ENCODE data around the gene ANKH.
"Not testable (repeated sequence)": the region's sequence is repeated elsewhere in the genome, so short reads cannot be mapped to it uniquely, and the experiment has no call there.

Gene ANKH

DNA sequence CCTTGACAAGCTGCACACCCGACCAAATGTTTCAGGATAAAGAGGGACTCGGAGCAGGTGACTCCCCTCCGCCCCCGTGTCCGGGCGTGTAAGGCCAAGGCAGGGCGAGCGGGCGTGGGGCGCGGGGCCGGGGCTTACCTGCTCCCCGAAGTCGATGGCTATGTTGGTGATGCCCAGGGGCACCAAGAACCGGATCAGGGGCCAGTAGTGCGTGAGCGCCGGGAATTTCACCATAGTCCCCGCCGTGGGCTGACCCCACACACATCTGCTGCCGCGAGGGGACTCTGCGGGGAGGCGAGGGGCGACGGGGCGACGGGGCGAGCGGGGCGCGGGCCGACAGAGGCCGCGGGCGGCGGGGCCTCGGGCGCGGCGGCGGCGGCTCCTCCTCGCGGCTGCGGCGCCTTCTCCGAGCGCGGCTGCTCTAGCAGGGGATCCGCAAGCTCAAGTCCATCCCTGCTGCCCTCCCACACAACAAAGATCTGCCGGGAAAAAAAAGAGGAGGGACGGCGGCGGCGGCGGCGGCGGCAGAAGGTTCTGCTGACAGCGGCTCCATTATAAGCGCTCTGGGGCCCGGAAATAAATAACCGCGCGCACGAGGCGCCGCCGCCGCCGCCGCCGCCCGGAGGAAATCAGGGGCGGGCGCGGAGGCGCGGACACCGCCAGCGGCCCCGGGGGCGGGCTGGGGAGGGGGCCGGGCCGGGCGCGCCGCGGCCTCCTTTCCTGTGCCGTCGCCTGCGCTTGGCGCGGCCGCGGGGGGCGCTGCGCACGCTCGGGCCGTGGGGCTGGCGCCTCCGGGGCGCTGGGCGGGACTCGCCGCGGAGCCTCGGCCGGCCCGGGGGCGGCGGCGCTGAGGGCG is at the start of gene ANKH:
ANKH (minus strand) TSS at position 565 of the 856 bp plus-strand sequence; CDS start at position 234, 331 bp downstream.
- peak; percentile 90 for DNase-seq (ENCODE audit: low spot score)

DNA sequence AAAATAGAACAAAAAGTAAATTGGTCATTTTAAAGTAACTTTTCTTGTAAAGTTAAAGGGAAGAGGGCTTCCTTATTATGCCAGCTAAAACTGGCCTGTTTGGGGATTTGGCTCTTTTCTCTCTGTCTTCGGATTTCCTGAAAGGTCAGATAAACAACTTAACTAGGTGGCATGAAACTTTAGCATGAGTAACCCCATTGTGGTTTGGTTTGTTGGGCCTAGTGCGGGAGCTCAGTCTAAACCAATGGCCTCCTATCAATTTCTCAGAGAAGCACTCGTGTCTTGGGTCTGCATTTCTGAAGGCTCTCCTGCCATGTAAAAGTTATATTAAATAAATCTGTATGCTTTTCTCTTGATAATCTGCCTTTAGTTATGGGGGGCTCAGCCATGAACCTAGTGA is 48.5 kb upstream of the ANKH start:
- DNase-seq (ENCODE audit: low spot score): no peak

DNA sequence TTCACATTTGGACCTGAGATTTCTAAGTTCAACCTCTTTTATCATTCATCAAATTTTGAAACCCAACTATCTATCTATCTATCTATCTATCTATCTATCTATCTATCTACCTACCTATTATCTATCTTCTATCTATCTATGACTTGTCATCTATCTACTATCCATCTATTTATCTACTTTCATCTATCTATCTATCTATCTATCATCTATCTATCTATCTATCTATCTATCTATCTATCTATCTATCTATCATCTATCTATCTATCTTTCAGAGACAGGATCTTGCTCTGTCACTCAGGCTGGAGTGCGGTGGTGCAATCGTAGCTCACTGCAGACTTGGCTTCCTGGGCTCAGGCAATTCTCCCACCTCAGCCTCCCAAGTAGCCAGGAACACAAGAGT is 47.5 kb upstream of the ANKH start:
- not testable (repeated sequence) for DNase-seq (ENCODE audit: low spot score)

DNA sequence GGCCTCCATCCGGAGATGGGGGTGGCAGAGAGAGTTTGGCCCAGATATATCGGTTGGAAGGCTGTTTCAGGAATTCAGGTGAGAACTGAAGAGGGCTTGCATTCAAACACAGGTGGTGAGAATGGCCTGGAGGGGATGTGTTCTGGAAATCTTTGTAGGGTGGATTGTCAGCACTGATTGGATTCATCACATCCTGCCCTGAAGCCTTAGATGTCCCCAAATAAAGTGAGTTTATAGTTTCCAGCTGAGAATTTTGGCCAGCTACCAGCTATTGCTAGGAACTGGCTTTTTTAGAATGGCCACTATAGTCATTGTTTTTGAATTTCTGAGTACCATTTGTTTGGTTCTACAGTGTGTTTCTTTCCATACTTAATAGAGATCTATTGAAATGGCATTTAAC is 46.1 kb upstream of the ANKH start:
- DNase-seq (ENCODE audit: low spot score): no peak

DNA sequence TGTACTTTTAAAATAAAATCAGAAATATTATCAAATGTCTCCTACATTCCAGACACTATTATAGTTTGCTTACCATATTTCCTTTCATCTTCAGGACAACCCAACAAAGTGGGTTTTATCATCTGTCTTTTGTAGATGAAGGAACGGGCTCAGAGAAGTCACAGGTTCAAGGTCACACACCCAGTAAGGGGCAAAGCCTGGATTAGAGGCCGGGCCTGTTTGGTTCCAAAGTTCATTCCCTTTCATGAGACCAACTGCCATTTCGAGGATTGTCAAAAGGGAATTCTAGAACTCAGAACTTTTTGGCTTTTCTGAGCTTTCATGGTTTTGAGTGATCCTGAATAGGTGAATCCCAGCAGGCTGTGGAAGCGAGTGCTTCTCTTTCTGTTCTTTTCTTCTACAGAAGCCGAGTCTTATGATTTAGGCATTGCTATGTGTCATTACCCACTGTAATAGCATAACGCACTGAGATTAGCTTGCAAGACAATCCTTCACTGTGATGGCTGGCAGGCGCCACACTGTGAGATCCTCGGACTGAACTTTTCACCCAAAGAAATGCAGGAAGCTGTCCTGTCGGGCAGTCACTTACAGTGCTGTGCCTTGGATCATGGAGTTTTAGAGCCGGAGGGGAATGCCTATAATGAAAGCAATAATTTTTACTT is 43.8 kb upstream of the ANKH start:
- DNase-seq (ENCODE audit: low spot score): no peak

DNA sequence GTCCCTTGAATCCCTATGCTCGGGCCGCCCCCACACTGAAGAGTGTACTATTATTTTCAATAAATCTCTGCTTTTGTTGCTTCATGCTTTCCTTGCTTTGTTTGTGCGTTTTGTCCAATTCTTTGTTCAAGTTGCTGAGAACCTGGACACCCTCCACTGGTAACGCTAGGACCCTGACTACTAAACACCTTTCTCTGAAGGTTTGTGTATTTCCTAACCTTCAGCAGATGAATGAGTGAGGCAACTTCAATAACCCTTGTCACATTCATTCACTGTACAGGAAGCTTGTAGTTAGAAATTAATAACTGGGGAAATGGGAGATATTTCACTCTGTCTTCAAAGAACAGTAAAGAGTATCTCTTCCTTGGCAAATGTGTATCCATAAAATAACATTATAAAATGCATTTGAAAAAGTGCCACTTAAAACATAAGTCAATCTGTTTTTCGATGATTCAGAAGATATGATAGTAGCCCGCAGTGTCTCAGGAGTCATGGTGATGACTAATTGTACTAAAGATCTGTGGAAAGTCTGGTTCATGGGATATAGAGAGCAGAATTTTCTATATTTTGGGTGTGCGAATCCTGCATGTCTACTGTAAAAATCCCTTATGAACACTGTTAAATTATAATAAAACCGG is 43.2 kb upstream of the ANKH start:
- DNase-seq (ENCODE audit: low spot score): no peak

DNA sequence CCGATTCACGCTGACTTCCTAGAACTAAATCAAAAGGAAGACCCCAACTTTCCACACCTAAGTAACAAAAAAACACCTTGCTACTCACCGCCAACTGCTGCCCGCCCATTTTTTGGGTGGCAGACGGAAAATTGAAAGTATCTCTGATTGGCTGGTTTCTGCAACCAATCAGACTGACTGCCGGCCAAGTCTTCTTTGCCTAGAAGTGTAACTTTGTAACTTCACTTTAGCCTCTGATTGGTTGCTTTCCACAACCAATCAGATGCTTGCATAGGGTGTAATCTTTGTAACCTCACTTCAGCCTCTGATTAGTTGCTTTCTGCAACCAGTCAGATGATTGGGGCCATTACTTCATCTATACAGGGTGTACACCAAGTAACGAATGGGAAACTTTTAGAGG is 42.6 kb upstream of the ANKH start:
- no peak for DNase-seq (ENCODE audit: low spot score)

DNA sequence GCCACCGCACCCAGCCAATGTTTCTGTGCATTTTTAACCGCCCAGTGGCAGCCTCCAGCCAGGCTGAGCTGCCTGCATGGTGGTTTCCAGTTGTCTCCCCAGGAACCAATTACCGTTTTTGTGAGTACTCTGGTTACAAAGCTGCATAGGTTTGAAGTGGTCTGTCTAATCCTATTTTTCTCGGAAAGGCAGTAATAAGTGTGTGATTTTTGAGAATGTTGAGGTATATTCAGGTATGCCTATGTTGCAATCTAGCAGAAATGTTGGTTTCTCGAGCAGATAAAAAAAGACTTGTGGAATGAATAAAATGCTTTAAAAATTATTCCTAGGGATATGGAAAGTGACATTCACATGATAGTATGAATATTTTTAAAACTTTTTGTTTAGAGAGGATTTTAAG is 41.5 kb upstream of the ANKH start:
- no peak for DNase-seq (ENCODE audit: low spot score)

DNA sequence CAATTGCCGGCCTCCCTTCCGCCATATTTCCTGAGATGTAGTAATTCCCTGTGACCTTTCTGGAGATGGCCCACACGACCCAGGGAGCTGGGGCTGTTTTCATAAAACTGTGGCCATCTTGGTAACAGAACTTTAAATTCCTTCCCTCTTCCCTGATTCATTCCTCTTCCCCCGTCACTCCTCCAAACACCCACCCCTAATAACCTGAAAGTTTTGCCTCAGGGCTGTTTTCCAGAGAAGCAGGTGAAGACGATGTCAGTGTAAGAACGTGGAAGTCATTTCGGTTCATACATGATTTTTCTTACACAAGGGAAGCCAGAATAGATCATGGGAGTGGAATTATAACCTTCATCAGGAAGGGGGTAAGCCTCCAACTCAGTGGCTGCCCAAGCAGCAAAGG is 40.6 kb upstream of the ANKH start:
- DNase-seq (ENCODE audit: low spot score): no peak

DNA sequence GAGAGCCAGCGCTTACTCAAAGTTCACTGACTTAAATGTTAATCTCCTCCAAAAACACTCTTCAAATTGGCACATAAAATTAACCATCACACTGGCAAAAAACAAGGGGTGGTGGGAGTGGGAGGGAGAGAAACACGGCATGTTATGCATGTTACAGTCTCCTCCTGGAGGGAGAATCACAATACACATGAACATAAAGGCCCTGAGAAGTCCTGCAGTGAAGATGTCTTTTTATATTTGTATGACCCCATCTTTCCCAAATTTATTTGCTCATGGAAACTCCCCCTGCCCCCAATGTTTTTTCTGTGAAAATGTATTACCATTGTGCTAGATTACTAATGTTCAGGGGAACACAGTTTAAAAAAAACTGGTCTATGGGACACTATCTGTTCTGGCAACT is 37.8 kb upstream of the ANKH start:
- DNase-seq (ENCODE audit: low spot score): no peak

DNA sequence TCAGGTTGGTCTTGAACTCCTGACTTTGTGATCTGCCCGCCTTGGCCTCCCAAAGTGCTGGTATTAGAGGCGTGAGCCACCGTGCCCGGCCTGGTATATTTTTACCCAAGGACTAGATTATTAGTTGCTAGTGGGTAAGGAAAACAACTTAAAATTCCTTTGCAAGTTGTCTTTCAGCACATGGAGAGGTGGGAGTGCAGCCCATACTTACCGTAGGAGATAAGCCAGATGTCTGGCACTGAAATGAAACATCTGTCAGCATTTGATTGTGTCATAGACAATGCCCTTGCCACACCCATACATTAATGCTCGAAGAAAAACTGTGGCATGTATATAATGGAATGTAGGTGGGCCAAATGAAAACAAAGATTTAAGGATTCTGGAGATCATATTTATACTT is 36.6 kb upstream of the ANKH start:
- DNase-seq (ENCODE audit: low spot score): no peak

DNA sequence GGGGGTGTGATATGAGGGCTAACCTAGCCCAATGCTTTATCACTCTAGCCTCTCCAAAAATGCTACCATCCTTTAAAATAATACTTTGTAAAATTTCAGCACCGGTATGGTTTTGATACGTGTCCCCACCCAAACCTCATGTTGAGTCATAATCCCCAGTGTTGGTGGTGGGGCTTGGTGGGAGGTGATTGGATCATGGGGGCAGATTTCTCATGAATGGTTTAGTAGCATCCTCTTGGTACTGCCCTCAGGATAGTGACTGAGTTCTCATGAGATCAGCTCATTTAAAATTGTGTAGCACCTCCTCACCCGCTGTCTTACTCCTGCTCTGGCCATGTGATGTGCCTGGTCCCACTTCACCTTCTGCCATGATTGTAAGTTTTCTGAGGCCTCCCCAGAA is 35.0 kb upstream of the ANKH start:
- no peak for DNase-seq (ENCODE audit: low spot score)

DNA sequence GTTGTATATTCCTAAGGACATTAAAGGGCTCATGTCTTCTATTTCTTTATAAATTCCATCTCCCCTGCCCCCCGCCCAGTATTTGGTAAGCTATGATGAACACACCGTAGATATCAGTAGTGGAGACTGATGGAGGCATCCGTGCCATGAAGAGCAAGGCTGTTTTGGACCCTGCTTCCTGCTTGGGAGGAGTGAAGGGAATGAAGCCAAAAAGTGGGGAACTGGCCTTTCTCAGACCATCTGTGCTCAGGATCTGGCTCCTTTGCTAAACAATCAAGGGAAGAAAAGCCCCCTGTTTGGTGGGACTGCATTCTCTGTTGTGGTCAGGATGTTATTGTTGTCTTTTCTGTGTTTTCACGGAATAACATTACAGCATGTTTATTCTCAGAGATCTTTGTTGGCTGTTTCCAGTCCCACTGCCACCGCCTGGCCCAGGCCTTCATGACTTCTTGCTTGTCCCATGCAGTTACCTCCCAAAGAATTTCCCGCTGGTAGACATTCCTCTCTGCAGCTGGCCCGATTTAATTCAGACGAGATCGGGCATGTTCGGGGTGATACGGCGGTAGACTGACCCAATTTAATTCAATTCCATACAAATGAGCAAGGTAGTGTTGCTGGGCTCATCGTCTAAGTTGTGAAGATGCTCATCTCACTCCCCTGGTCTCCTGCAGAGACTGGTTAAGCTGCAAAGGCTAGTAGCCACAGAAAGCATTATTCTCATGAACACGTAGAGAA is 31.4 kb upstream of the ANKH start:
- DNase-seq (ENCODE audit: low spot score): no peak

DNA sequence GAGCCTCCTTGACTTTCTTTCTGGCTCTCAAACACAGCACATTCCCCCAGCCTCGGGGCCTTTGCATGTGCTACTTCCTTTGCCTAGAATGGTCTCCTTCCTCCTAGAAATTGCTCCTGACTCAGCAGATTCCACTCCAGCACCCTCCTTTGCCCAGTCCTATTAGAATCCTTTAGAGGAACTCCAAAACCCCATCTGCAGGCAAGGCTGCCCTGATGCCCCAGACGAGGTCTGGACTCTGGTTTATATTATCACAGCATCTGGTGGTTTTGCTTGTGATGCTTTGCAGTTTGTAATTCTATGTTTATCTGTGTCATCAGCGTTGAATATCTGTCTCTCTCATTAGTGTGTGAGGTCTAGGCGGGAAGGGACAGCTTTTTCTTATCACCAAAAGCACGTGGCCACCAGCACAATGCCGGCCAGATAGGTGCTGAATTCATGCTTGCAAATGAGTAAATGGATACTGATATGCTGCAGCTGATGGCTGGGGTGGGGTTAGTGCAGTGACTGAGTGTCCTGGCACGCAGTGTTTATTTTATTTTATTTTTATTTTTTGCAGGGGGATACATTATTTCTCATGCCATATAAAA is 30.0 kb upstream of the ANKH start:
- no peak for DNase-seq (ENCODE audit: low spot score)

DNA sequence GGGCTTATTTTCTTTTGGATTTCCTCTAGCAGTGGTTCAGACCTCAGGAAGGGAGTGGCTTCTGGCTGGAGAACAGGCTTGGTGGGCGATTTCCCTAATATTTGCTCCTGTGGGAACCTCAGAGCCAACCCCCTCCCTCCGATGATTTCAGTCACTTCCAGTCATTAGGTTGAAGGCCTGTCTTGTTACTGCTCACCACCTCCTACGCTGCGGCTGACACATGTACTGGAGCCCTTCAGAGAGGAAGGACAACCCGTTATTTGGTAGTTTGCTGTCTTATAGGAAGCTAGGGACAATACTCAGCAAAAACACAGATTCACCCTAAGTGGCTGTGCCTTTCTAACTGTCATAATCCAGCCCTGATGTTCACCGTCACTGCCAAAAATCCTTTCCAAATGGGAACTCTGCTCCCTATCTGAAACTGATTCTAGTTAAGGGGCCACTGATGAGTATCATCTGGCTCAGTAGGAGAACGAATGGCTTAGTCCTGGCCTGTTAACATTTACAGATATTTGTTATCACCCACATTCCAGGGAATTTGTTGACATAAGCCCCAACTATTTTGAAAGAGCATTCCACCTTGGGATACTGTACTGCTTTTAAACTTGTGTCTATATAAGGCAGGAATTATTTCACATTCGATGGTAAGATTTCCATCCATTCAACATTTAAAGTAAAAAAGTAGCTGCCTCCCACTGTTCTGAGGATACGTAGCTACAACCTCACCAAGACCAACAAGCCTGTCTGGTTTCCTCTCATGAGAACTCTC is 29.3 kb upstream of the ANKH start:
- no peak for DNase-seq (ENCODE audit: low spot score)

DNA sequence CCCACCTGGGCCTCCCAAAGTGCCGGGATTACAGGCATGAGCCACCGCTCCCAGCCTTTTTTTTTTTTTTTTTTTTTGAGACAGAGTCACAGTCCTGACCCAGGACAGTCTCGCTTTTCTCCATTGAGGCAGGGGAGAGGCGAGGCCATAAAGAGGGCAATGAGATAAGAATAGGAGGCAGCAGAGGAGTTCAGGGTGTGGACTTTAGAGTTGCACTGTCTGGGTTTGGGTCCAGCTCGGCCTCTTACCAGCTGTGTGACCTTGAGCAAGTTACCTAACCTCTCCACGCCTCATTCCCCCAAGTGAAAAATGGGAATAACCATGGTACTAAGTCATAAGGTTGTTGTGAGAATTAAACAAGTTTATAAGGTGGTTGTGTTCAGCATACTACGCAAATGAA is 24.6 kb upstream of the ANKH start:
- DNase-seq (ENCODE audit: low spot score): no peak

DNA sequence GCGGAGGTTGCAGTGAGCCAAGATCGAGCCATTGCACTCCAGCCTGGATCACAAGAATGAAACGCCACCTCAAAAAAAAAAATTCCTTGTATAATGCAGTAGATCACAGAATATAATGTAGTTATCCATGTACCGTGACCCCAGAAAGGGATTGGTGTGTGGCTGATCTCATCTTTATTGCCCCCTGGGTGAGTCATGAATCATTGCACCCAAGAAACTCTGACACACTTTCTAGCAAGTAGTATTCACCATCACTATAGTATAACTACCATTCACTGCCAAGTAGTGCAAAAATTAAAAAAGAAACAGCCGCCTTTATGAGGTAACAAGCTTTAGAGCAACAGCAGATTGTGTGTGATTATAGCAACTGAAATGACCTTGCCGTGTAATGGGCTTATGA is 23.7 kb upstream of the ANKH start:
- DNase-seq (ENCODE audit: low spot score): no peak

DNA sequence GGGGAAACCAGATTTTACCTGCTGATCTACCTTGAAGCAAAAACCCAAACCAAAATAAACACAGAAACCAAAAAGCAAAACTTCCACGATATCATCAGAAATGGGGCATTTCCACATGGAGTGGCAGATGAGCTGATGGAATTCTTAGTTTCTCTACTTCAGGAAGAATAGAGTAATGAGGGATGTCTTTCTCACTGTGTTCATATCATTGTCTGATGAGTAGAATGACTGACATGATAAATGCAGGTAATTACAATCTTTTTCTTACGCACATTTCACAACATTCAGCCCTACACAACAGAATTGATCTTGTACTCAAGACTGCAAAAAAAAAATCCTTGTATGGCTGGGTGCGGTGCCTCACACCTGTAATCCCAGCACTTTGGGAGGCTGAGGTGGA is 23.2 kb upstream of the ANKH start:
- no peak for DNase-seq (ENCODE audit: low spot score)

DNA sequence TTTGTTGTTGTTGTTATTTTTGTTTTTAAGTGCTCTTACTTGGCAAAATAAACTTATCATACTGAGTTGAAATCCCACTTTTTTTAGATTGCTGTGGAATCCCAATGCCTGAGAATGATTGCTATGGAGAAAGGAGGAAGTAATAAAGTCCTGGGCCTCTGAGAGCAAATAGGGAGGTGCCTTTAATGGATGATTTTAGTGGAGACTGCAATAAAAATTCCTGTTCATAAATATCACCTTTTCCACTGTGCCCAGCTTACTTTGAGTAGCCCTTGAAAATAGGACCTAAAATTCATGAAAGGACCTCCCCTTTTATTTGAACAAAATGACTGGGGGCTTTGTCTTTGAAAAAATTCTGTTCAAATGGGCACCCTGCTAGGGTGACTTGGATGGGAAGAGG is 21.8 kb upstream of the ANKH start:
- DNase-seq (ENCODE audit: low spot score): no peak

DNA sequence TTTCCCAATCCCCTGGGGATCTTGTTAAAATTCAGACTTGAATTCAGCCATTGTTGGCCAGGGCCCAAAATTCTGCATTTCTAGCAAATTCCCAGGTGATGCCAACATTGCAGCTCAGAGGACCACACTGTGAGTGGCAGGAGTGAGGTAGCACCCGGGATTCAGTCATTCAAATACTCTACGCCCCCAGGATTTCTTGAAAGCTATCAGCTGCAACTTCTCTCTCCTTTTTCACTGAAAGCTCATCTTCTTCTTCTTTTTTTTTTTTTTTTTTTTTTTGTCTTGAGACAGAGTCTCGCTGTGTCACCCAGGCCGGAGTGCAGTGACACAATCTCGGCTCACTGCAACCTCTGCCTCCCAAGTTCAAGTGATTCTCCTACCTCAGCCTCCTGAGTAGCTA is 19.3 kb upstream of the ANKH start:
- no peak for DNase-seq (ENCODE audit: low spot score)

DNA sequence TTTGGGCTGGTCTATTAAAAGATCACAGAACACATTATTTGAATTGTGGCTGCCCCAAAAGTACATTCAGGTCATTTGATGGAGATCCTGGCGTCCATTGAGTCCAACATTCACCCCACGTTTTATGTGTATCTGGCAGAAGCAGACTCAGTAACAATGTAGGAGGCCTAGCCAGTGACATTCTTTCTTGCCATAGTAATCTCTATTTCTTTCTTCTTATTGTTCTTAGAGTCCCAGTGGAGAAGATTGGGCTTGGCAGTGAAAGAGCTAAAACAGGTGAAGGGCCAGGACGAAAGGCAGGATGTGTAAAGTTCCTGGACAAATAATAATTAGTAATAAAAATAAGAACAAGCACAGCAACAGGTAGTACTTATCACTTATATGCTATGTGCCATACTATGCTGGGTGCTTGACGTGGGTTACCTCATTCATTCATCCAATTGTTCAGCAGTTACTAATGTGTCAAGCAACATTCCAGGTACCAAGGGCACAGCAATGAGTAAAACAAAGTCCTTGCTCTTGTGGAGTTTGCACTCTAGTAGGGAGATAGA is 12.6 kb upstream of the ANKH start:
- DNase-seq (ENCODE audit: low spot score): no peak

Data from left forelimb (tissue), 1 donor.